GM21381 (cell line): ENCODE results near the gene AGPAT3.

Experiments used
- ATAC-seq: cut with Tn5 transposase; IDR thresholded peaks from one replicate; pipeline ENCODE4 v1.9.1; 2021; ENCODE audit warnings: mild to moderate bottlenecking, moderate library complexity; ENCODE audit not compliant: unreplicated experiment

AGPAT3 gene

DNA sequence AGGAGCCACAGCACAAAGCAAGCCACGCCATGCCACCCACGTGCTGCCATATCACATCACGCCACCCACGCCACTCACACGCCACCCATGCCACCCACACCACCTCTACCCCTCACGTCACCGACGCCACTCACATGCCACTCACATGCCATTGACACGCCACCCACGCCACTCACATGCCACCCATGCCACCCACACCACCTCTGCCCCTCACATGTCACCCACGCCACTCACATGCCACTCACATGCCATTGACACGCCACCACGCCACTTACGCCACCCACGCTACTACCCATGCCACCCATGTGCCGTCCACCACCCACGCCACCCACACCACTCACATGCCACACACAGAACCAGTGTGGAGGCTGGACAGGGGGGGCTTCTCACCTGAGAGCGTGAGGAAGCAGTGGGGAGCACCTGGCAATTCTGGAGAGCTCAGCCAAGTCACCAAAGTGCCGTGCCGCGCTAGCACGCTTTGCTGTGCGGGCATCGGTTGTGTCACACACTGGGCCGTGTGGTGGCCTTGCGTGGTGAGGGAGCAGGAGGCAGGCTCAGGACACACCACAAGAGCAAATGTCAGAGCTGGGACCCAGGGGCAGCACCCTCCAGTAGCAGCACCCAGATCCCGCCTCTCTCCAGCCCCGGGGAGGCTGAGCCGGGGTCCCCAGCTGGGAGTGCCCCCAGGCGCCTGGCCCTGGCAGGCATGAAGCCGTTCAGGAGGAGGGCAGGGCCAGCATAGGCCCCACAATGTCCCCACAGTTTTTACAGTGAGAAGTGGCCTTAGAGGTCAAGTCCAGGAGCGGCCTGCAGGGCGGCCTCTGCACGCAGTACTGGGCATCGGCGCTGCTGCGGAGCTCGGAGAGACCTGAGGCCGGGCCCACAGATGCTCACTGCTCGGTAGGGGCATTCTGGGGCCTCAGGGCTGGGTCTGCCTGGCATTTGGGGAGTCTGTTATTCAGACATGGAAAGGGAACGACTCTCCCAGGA lies 70.0 kb downstream of the AGPAT3 start:
- no peak for ATAC-seq

DNA sequence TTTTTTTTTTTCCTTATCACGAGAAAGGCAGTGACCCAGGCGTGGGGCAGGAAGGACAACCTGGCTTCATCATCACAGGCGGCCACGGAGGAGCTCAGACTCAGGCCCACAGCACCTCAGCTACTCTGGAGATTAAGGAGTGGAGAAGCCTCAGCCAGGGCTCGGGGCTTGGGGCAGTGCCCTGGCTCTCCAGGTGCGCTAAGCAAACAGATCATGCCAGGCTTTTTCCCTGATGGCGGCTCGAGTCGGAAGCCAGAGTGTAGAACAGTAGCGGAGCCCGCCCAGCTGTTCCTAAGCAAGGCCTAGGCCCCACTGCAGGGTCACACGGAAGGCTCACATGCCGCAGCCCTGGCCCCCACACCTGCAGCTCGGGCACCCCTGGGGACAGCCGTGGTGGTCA lies 70.7 kb downstream of the AGPAT3 start:
- no peak for ATAC-seq

DNA sequence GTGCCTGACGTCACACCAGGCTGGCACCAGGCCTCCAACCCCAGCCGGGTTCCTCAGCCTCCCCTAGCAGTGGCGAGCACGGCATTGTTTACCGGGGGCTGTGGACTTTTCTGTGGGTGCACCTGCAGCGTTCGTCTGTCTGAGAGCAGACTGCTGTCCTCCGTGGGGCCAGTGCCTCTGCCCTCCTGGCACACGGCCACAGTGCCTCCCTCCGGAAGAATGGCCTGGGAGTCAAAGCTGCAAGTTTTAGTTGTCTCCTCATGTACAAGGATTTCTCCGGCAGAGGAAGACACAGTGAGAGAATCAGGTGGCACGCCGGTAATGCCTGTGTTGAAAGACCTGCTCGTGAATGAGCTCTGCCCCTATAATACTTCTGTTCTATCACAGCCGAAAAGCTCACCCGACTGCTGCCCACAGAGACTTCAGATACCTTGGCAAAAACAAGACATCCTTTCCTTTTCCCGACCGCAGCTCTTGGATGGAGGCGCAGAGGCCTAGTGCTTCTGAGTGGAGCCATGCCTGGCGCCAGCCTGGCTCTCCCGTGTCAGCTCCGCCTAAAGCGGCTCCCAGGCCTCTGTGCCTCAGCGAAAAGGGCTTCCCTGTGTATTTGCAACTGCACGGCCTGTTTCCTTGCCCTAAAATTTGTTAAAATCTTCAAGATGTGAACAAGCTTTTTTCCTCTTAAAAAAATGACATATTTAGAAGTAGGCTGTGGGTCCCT lies 71.4 kb downstream of the AGPAT3 start:
- ATAC-seq, result no peak

DNA sequence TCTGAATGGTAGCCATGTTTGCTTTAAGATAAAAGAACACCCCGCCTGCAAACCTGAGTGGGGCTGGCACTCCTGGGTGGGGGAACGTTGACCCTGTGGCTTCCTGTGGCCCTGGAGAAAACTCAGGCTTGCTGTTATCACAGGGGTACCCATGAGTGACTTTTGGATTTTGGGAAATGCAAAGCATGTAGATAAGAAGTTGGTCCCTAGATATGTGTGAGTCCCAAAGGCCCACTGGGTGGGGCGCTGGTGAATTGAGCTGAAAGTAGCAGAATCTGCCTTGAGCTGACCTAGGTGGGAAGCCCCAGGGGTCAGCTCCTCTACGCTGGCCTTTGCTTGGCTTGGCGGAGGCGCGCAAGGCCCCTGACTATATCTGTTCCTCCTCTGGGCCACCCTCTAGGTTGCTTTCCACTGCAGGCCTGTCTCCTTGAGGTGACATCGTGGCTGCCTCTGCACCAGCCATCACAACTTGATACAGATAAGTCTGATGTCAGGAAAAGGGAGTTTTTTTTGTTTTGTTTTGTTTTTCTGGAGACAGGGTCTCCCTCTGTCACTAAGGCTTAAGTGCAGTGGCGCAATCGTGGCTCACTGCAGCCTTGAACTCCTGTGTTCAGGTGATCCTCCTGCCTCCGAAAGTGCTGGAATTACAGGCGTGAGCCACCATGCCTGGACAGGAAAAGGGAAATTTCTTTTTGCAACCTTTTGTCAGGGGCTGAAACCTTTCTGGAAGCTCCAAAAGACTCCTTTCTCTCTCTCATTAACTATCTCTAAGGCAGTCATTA lies 72.2 kb downstream of the AGPAT3 start:
- no peak for ATAC-seq

DNA sequence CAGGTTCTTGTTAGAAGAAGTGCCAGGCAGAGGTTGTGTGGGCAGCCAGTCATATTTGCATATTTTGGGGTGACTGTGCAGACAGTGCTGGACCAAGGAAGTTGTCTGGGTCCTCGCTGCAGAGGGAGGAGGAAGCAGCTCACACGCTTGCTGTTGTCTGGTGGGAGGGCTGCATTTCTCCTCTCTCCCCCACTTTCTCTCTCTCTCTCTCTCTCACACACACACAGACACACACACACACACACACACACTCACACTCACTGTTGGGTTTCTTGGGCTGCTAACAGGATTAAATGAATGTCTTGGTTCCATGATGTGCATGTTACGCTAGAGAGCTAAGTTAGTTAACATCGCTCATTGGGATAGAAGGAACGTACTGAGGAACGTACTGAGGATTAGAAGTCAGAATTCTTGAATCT lies 72.9 kb downstream of the AGPAT3 start:
- no peak for ATAC-seq

DNA sequence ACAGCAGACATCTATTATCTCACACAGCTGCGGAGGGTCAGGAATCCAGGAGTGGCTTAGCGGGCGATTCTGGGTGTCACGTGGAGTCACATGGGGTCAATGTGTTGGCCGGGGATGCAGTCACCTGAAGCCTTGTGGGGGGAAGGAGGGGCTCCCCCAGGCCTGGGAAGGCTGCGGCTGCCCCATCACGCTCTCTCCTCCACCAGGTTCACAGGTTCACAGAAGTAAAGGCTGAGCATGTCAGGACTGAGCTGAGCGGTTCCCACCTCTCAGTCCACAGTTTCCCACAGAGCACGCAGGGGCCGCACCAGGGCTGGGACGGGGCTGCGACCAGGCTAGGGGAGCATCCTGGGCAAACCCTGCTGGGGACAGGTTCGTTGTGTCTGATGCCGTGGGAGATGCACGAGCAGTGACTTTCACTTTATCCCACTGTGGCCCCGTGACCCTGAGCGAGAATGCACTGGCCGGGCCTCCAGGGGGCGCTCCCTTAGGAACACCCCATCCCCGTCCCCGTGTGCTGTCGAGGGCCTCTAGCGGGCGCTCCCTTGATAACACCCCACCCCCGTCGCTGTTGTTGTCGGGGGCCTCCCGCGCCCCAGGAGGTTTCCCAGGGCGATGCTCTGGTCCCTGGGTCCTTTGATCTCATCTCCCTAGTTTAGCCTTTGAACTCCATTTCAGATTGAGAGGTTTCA lies 73.9 kb downstream of the AGPAT3 start:
- peak; percentile 75 for ATAC-seq

DNA sequence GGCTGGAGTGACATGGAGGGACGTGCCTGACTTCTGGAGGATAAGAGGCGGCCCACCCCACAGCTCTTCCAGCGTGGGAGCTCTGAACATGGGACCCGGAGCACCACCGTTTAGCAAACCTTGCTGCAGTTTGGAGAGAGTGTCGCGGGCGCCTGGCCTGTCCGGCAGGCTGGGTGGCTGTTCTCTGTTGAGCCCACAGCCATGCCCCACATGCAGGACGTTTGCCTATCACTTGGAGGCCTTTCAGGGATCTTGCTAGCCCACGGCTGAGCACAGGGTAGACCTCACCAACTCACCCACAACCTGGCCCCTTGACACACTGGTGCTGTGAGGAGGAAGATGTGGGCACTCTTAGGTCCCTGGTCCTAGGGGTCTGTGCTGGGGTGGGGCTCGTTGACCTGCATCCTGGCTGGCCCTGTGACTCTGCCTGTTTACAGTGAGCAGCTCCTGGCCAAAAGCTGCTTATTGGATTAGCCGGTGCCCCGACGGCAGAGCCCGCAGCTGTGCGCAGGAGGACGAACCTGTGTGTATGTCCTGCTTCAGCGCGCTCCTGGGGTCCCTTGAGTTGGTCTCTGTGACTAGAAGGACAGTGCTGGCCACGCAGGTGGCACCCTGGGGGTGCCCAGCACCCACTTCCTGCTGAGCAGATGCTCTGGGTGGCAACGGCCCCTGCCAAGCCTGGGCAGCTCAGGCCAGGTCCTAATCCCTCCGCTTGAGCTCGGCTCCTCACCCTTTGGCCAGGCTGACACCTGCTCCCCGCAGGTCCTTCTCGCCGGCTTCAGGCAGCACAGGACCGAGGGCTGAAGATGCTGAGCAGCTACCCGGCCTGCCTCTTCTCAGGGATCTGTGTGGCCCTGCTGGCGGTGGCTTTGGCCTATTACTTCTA lies 74.7 kb downstream of the AGPAT3 start:
- ATAC-seq, result no peak

DNA sequence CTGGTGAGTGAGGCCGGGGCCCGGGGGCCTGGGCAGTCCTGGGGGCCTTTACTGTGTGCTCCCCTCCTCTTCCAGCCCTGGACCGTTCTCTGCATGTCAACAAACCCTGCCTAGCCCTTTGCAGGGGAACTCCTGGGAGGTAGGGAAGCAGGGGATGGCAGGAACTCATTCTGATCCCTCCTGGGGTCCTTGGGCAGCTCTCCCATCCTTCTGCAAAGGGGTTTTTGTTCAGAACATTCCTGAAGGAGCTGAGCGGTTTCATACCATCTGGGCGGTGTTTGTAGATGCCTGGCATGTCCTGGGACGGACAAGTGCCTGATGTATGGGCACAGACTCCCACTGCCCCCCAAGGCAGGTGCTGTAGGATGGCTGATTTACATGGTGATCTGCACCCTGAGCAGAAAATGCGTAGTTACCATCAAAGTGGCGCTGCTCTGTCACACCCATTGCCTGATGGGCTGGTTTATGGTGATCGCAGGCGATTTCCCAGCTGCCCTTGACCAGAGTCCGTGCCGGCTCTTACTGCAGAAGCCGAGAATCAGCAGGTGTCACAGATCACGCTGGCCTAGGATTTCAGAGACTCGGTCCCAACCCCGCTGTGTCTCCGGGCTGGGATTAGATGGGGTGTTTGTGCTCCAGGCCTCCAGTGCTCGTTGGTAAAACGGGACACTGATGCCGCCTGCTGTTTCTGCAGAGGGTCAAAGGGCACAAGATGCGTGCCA lies 75.5 kb downstream of the AGPAT3 start:
- no peak for ATAC-seq

DNA sequence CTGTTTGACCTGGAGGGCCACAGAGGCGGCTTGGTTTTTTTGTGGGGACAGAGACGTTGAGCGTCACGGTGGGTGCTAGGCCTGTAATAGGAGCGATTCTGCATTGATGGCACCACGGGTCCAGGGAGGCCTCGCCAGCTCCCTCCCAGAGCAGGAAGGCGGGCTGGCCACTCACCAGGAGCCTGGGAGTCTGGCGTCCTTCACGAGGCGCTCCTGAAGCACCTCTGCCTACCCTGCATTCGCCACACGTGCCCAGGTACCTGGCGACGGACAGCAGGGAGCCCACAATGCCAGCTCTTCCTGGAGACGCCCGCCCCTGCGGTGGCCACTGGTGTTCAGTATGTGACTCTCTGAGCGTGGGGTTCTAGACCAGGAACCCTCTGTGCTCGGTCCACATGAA lies 77.2 kb downstream of the AGPAT3 start:
- no peak for ATAC-seq

DNA sequence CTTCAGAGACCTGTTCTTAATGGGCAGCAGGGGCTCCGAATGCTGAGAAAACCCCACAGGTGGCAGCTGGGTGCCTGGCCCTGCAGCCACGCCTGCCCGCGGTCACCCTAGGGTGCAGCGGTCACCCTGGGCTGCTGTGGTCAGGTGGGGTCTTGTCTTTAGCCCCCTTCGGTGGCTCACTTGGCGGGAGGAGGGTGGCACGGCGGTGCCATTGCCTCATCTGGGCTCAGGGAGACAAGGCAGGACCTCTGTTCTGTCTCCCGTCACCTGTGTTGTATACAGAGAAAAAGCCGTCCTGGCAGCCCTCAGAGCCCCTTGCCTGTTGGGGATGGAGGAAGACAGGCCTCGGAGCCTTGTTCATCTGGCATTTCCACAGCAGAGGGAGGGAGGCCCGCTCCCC lies 77.6 kb downstream of the AGPAT3 start:
- ATAC-seq, result no peak

DNA sequence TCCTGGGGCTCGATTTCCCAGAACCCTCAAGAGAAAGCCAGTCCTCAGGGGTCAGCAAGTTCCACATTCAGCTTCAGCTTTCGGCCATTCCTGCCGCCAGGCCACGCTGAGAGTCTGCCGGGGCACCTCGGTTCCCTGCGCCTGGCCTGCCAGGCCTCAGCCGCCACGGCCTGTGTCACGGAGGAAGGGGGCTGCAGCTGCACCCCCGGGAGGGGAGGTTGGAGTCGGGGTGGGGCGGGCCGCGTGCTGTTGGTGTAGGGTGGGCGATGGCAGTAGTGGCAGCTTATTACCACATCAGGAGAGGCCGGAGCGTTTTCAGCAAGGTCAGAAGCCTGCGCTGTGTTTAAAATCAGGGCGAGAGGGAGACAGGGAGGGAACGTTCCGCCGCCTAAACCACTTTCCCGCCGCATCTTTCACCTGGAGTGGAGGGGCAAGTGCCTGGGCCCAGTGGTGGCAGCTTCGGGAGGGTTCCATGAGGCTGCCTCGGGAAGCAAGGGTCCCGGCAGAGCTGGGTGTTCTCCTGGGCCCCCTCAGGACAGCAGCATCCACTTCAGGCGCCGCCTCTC lies 78.6 kb downstream of the AGPAT3 start:
- ATAC-seq, result no peak

DNA sequence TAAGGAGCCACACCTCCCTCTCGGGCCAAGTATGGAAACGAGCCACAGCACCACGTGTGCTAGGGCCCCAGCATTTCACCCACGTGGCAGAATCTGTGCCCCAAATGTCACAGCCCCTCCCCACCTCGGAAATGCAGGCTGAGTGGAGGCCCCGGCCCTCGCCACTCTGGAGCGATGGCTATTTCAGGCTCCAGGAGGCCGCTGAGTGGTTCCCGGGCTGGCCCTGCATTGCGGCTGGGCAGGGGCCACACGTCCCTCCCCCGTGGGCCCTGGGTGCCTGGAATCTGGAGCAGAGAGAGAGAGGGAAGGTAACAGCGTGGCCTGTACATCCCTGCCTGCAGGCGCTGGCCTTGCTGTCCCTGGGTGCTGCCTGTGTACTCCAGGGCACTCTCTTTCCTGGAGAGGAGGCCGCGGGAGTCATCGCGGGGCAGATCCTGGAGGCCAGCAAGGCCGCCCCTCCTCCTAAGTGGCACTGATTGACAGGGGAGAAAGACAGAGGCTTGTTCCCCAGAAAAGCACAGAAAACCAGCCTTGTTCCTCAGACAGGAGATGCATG lies 79.1 kb downstream of the AGPAT3 start:
- ATAC-seq, result no peak

DNA sequence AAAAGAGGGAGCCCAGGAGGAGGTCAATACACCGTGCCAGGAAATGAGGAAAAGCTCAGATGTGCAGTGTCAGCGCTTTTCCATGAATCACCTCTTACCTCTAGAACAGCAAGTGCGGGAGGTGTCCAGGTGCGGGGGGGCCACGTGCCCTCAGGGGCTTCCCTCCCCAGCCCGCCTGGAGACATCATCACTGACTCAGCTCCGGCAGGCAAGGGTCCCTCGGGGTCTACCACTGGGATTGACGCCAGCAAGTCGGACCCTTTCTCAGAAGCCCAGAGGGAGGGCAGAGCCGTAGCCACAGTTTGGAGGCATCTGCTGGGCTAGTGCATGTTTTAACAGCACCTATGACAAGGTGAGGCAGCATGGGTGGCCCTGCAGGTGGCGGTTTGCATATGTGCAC lies 79.7 kb downstream of the AGPAT3 start:
- no peak for ATAC-seq

DNA sequence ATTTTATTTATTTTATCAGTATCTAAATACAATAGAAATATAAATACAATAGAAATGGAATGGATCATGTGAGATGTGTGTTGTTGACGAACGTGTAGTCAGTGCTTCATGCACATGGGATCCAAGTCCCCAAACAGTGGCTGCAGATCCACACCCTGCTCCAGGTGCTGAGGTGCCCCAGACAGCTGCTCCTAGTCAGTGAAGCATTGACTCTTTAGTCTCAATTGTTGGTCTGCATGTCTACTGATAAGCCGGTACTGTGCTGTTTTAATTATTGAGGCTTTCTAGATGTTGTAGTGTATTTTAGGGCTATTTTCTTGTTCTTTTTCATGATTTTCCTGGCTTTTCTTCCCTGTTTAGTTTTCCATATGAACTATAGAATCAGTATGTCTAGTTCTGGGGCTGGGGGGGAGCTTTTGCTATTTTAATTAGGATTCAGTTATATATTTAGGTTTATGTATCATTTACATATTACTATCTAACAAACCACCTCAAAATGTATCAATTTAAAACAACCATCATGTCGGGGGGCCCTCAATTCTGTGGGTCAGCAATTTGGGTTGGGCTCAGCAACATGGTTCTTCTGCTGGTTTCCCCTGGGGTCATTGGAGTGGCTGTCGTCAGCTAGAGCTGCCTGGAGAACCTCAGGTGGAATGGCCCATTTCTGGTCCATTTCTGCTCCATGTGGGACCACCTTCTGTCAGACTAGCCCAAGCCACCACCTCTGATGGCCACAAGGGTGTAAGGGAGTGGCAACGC lies 83.9 kb downstream of the AGPAT3 start:
- no peak for ATAC-seq

DNA sequence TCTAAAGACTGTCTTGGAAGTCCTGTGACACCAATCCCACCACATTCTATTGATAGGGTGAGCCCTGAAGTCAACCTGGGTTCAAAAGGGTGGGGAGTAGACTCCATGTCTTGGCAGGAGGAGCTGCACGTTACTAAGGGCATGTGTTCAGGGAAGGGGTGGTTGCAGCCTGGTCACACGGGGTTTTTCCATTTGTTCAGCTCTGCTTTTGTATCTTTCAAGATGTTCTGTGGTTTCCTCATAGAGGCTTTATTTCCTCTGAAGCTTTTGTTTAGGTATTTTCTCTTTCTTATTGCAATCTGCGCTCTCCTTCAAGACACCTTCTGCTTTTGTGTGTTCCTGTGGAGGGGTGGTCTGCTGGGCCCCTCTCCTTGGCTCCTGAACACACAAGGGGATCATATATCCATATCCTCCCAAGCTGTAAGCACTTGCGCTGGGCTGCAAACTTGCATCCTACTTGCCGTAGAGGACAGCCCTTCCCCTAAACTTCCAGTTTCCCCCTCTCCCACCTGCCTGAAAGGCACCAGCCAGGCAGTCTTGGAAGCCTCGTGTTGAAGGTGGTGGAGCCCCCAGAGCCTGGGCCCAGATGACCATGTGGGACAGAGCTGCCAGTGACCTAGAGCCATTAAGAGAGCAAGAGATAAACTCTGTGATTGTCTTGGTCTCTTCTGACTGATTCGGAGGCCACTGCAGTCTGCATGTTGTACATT lies 84.6 kb downstream of the AGPAT3 start:
- ATAC-seq, result no peak

DNA sequence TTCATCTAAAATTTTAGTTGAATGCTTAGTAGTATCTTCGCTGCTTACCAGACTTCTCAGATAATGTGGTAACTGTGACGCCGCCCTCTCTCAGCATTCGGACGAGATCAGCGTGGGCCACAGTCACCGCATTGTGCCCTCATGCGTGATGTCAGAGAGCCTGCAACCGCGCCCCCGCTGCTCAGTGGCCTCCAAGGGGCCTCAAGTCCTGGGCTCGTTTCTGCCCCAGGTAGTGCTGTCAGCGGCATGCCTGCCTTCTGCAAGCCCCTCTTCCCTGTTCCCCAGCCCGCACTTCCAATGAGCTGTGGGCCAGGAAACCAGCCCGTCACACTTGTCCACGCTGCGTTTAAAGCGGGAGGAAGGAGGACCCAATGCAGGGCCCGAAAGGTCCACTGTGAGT lies 85.5 kb downstream of the AGPAT3 start:
- ATAC-seq, result no peak

DNA sequence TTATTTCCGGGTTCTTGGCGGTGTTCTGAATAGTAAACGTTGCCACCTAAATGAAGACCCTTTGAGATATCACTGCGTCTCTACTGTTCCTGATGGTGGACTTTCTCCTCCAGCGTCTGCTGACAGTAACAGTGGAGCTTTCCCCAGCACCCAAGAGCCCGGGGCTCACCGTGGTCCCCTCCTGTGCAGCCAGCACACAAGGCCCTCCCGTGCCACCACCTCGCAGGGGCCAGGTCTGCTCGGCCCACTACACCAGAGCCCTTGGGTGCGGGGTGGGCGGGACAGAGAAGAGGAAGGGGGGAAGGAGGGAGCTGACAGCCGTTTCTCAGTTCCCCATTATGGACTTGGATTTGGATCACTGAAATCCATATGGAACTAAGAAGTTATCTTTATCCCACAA lies 85.9 kb downstream of the AGPAT3 start:
- ATAC-seq, result no peak
